ENCODE data around the gene ARHGAP32.

- TF ChIP-seq POLR2A (IDR thresholded peaks at IDR 0.05; ENCODE audit: low read depth, low read length) (no peak), POLR2AphosphoS5 (IDR thresholded peaks at IDR 0.05; ENCODE audit: low read depth, low read length) (no peak), TAF1 (IDR thresholded peaks at IDR 0.05; ENCODE audit: low read depth, low read length) (no peak), SPI1 (IDR thresholded peaks at IDR 0.05; ENCODE audit: low read depth, low read length) (no peak), POU2F2 (IDR thresholded peaks at IDR 0.05; ENCODE audit: low read depth, low read length) (no peak)
Observed at GRCh38 chr11:128917144-128917724, 274.9 kb downstream of the ARHGAP32 start.
